ENCODE results near the gene SCFD1.

Gene SCFD1

DNA sequence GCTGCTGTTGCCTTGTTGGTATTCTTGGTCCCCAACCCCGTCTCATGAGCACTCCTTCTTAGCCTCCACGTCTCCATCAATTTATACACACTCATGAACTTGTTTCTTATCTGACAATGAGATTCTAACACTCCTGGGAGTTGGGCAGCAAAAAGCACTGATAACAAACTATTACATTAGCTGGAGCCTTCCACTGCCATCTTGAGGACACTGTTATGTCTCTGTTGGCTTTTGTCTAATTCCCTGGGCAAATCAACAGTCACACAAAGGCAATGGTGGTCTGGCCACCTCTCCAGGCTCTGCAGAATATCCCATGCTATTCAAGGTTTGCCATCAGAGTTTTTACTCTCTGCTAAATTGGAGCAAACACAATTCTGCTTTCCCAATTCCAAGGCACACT, 134.5 kb downstream of the SCFD1 start:
- DNase-seq (ENCODE audit: low read depth) = no peak

DNA sequence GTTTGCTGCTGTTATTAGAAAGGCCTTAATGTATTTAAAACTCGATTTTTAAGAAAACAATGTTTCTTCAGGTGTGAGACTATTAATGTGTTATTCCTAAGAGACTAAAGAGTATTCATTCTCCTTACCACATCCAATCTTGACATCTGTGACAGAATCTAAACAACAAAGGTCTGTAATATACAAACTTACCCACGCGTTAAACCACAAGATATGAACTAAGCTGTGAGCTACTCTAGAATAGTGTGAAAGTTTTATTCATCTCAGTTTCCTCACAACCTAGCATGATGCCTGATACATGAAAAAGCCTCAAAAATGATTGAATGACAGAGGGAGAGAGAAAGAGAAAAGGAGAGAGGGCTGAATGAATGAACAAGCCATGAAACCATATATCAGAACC, 135.0 kb downstream of the SCFD1 start:
- no peak for DNase-seq (ENCODE audit: low read depth)

DNA sequence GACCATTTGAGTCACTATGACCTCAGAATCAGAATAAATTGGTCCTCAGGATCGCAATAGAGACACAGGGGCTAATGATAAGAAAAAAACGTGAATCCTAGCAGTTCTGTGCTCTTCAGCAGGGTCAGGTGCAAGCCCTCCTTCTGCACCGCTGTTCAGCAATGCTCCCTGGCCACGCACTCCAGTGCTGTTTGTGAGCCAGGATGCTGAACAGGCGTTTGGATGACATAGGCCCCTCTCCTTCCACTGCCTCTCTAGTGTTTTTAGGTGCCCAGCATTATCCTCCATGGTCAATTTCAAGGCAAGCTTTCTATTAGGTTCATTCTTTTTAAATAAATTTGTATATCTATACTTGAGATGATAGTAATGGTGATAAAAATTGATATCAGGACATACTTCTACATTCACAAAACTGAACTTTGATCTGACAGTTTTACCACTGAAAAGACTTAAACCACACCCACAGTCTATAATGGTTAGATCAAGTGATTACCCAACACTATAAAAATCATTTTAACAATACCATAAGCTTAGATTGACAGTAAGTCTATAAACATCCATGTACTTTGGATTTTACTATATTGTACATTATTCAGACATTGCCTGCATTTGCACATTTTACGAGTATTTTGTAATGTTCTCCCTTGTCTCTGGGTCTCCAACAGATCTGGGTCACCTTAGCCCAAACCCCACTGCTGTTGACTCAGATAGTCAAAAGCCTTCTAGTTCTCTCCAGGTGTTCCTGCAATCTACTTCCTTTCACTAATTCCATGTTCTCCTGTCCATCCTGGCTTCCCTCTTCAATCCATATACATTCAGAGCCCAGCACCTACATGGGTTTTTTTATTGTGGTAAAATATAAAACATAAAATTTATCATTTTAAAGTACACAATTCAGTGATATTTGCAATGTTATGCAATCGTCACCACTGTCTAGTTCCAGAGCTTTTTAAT, 137.3 kb downstream of the SCFD1 start:
- DNase-seq (ENCODE audit: low read depth) = no peak

DNA sequence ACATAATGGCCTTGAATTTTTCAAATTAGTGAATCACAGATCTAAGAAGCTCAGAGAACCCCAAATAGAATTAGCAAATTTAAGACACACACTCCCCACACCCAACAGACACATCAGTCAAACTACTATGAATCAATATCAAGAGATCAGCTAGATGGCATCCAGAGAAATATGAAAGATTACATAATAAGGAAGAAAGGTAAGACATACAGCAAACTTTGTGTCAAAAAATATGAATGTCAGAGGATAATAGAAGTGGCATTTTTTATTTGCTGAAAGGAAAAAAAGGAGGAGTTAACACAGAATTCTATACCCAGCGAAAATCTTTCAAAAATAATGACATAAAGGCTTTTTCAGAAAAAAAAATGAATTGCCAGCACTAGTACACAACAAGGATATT, 141.8 kb downstream of the SCFD1 start:
- DNase-seq (ENCODE audit: low read depth) = no peak

DNA sequence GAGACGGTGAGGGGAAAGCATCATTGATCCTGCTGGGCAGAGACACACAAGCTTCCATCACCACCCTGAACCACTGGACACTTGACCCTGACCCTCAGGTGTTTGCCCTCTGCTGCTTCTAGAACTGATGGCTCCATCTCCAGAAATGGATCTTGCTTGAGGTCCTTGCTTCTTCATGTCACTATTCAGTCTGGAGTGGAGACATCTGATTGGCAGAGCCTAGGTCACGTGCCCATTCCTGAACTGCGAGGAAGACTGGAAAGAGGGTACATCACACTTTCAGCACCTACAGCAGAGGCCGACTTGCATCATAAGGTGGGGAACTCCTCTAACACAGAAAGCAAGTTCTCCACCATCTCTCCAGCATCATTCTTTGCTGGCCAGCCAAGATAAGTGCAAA, 145.5 kb downstream of the SCFD1 start:
- no peak for DNase-seq (ENCODE audit: low read depth)

DNA sequence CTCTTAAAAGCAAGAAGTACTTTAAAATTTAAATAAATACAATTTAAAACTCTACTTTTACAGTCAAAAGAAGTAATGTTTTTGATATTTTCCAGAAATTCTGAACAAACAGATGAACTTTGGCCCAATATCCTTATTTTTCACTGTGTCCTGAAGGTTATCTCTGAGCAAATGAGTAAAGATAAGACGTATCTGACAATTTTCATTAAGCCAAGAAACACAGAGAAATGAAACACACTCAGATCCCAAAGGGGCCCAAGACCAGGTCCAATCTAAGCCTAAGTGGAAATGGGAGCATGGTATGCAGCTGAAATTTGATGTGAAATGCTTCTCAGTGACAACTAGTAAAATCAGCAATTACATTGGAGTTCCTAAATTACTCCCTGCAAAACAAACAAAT, 146.7 kb downstream of the SCFD1 start:
- no peak for DNase-seq (ENCODE audit: low read depth)

DNA sequence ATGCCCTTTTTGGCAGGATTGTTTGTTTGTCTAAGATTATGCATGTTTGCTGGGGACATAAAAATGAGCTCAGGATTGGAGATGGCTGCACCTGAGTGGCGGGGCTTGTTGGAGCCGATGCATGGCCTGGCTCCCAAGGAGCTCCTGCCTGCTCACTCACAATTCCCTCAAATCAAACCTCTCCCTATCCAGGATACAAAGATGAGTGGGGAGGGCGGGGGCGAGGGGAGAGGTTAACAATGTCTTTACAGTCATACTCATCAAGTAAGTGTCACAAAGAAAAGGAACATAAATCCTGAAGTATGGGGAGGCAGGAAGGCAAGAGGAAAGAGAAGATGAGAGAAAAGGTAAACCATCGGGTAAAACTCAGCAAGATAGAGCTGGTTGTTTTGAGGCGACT, 148.3 kb downstream of the SCFD1 start:
- DNase-seq (ENCODE audit: low read depth) = no peak

DNA sequence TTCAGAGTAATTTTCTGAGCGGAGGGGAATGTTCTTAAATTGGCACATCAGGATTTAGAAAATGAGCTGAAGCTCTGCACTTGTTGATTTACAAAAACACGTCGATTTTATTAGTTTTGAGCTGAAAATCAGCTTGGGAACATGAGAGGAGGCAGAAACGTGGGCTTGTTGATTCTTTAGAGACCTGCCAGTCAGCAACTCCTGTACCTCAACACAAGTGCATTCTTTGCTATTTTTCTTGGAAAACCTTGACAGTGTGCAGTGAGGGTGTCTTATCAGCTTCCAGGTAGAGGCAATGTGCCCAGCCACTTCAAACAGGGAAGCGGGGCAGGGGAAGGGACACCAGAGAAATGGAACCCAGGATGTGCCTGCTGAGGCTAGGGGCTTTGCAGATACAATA, 149.5 kb downstream of the SCFD1 start:
- DNase-seq (ENCODE audit: low read depth) = no peak

DNA sequence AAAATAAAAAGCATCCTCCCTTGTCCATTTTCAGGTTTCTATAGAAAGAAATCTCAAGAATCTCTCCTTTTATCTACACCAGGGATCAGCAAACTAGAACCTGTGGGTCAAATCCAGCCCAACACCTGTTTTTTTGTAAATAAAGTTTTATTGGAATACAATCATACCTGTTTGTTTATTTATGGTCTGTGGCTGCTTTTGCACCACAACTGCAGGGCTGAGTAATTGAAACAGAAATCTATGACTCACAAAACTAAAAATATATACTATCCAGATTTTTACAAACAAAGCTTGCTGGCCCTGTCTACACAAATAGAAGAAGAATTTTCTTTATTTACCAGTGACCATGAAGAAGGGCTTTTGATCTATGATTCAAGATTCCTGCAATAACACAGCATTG, 157.1 kb downstream of the SCFD1 start:
- DNase-seq (ENCODE audit: low read depth) = no peak
